WTC11 (cell line): ENCODE results near the gene MFGE8. TPM values are rescaled to one million over a fixed set of nuclear protein-coding genes. Genes with fewer than 3 reads are reported as not detected.

ENCODE experiments used
- ATAC-seq: fragments of 200-7000 bp; cut with Tn5 transposase; 2 replicates; pipeline ENCODE4 v1.10.0; 2021; ENCODE audit warnings: mild to moderate bottlenecking, moderate library complexity
- CTCF ChIA-PET: fragments of 300-600 bp; sonication (Branson Sonifier 250); formaldehyde crosslinking; loops from one replicate; lab custom pipeline; 2021; ENCODE audit warnings: antibody characterized with exemption; lab: Charles Lee
- POLR2A ChIA-PET: fragments of 350-600 bp; sonication (Branson Sonifier 250); formaldehyde crosslinking; loops from one replicate; lab custom pipeline; 2021; ENCODE audit warnings: antibody characterized with exemption; lab: Charles Lee
- DNase-seq: peaks from one replicate; pipeline ENCODE4 v3.0.0; 2021; ENCODE audit warnings: low spot score
- H3K27ac Mint-ChIP-seq: 2 replicates; pipeline ENCODE4 v1.8.0; 2021; ENCODE audit warnings: mixed read lengths
- H3K27me3 Mint-ChIP-seq: 2 replicates; pipeline ENCODE4 v1.8.0; 2021; ENCODE audit warnings: low read depth, mild to moderate bottlenecking, moderate library complexity, mixed read lengths
- H3K36me3 Mint-ChIP-seq: 2 replicates; pipeline ENCODE4 v1.8.0; 2021; ENCODE audit warnings: mixed read lengths
- H3K4me1 Mint-ChIP-seq: 2 replicates; pipeline ENCODE4 v1.8.0; 2022; ENCODE audit warnings: mixed read lengths
- H3K4me3 Mint-ChIP-seq: 2 replicates; pipeline ENCODE4 v1.8.0; 2021; ENCODE audit warnings: mild to moderate bottlenecking, moderate library complexity, mixed read lengths
- H3K9me3 Mint-ChIP-seq: 2 replicates; pipeline ENCODE4 v1.8.0; 2021; ENCODE audit warnings: mixed read lengths
- ARID4B ChIP-seq: sonication (generic); formaldehyde crosslinking; IDR thresholded peaks from 2 replicates; pipeline ENCODE4 v1.8.0; 2023; ENCODE audit warnings: missing genetic modification reagents, mild to moderate bottlenecking, borderline replicate concordance
- ATF3 ChIP-seq: sonication (generic); formaldehyde crosslinking; conservative IDR thresholded peaks from 2 replicates; pipeline ENCODE4 v1.8.1; 2022; ENCODE audit warnings: mild to moderate bottlenecking, missing genetic modification reagents
- CTCF ChIP-seq: fragments of 200-600 bp; IDR thresholded peaks from 2 replicates; pipeline ENCODE4 v1.8.0; 2022; ENCODE audit warnings: antibody characterized with exemption
- ERG ChIP-seq: fragments of 250-450 bp; sonication (Bioruptor Pico); IDR thresholded peaks from 2 replicates; pipeline ENCODE4 v1.8.0; 2021; ENCODE audit warnings: mild to moderate bottlenecking
- ETV6 ChIP-seq: sonication (generic); formaldehyde crosslinking; IDR thresholded peaks from 2 replicates; pipeline ENCODE4 v1.8.1; 2022; ENCODE audit warnings: mild to moderate bottlenecking, missing genetic modification reagents
- FOXK1 ChIP-seq: sonication (generic); formaldehyde crosslinking; IDR thresholded peaks from 2 replicates; pipeline ENCODE4 v1.8.0; 2022; ENCODE audit warnings: mild to moderate bottlenecking, moderate library complexity, missing genetic modification reagents
- HMGXB4 ChIP-seq: sonication (generic); formaldehyde crosslinking; IDR thresholded peaks from 2 replicates; pipeline ENCODE4 v1.8.1; 2023; ENCODE audit warnings: mild to moderate bottlenecking, moderate library complexity, missing genetic modification reagents
- JUN ChIP-seq: sonication (generic); formaldehyde crosslinking; IDR thresholded peaks from 2 replicates; pipeline ENCODE4 v1.8.0; 2023; ENCODE audit warnings: mild to moderate bottlenecking, missing genetic modification reagents
- MAX ChIP-seq: sonication (generic); formaldehyde crosslinking; IDR thresholded peaks from 2 replicates; pipeline ENCODE4 v1.8.0; 2022; ENCODE audit warnings: mild to moderate bottlenecking, missing genetic modification reagents
- SP1 ChIP-seq: sonication (generic); formaldehyde crosslinking; conservative IDR thresholded peaks from 2 replicates; pipeline ENCODE4 v1.8.1; 2022; ENCODE audit warnings: missing genetic modification reagents
- ZBTB21 ChIP-seq: sonication (generic); formaldehyde crosslinking; IDR thresholded peaks from 2 replicates; pipeline ENCODE4 v1.8.1; 2023; ENCODE audit warnings: mild to moderate bottlenecking, missing genetic modification reagents, borderline replicate concordance
- total RNA-seq: library from RNA; stranded (reverse); gene quantifications from 3 replicates; pipeline ENCODE4 v1.2.3, GENCODE V29; 2021

MFGE8 gene
- total RNA-seq, 1 experiment from 2014 or later, result 719 TPM

- TF ChIP-seq ARID4B (CRISPR knock-in tag) (peak; percentile 37; the same call in 1 of the 2 replicates), ATF3 (CRISPR knock-in tag) (no peak), HMGXB4 (CRISPR knock-in tag) (peak; percentile 81), SP1 (CRISPR knock-in tag) (peak; percentile 49)
- TF ChIP-seq, all 79 proteins: peak for 15
These were observed 18.1 kb downstream of the MFGE8 start, which contains the start of gene HAPLN3 (continued) for GRCh38 chr15:88894819-88895767.

- Mint-ChIP-seq H3K27ac (no peak overlapping the region), H3K27me3 (0 out of 2 replicates have a peak, but pooled peaks cover 2% of the 10 kb centered on the region), H3K4me3 (peak overlapping the region; percentile 72), H3K9me3 (no peaks in the 10 kb centered on the region), H3K4me1 (peaks cover 40% of the 10 kb centered on the region), H3K36me3 (peaks cover 13% of the 10 kb centered on the region)
- ATAC-seq (peak; percentile 63), DNase-seq (peak; percentile 93)
- TF ChIP-seq CTCF, result peak; percentile 78
- peak; percentile 81 for TF ChIP-seq HMGXB4 (CRISPR knock-in tag)
- peak; percentile 70; the same call in 1 of the 2 replicates for TF ChIP-seq MAX (CRISPR knock-in tag)
- peak; percentile 56 for TF ChIP-seq FOXK1 (CRISPR knock-in tag)
- TF ChIP-seq ZBTB21 (CRISPR knock-in tag), result 0 out of 2 replicates have a peak, but pooled peaks have one; percentile 9
- no peak for TF ChIP-seq ERG
- TF ChIP-seq ETV6, result peak; percentile 20; the same call in 1 of the 2 replicates
- TF ChIP-seq JUN (CRISPR knock-in tag), result no peak
- CTCF ChIA-PET, result interaction anchor here (0.5 to 4.2 kb wide), 34 partner anchors 9 to 465 kb away, joined by 3 to 64 read pairs (median 4); no protein-coding TSS in a partner anchor
- POLR2A ChIA-PET, result interaction anchor here (0.6 to 1.6 kb wide), 6 partner anchors 10 to 194 kb away, joined by 3 to 6 read pairs (median 4); partner anchors contain the start of gene ABHD2
These were observed 18.8 kb downstream of the MFGE8 start for GRCh38 chr15:88894348-88894818.
